GM19239 (cell line): ENCODE measurements around the gene IZUMO2.
"Not testable (repeated sequence)": the region's sequence is repeated elsewhere in the genome, so short reads cannot be mapped to it uniquely, and the experiment has no call there.

ENCODE experiments used
- DNase-seq: peaks from one replicate; pipeline ENCODE4 v3.0.0; 2011; ENCODE audit warnings: low spot score; ENCODE audit not compliant: insufficient read length
- FAIRE-seq: peaks from 2 replicates; lab custom pipeline; 2011; peaks lifted over from hg19 to GRCh38; lab: Jason Lieb, UNC

Gene IZUMO2

GRCh38 chr19:50140118-50140845, 22.8 kb downstream of the IZUMO2 start:
- FAIRE-seq, DNase-seq: not testable (repeated sequence)

- not testable (repeated sequence) for DNase-seq, FAIRE-seq
These were observed 26.3 kb downstream of the IZUMO2 start for GRCh38 chr19:50136603-50137365.

- not testable (repeated sequence) for DNase-seq
These were observed 27.1 kb downstream of the IZUMO2 start for GRCh38 chr19:50135856-50136602.

GRCh38 chr19:50134777-50135719, 28.0 kb downstream of the IZUMO2 start:
- DNase-seq, FAIRE-seq: not testable (repeated sequence)

More at GRCh38 chr19:50135856-50136602, 27.1 kb downstream of the IZUMO2 start:
- FAIRE-seq = not testable (repeated sequence)

GRCh38 chr19:50133518-50134492, 29.3 kb downstream of the IZUMO2 start:
- not testable (repeated sequence) for DNase-seq, FAIRE-seq

- not testable (repeated sequence) for DNase-seq, FAIRE-seq
These were observed 59.1 kb downstream of the IZUMO2 start for GRCh38 chr19:50104012-50104411.

GRCh38 chr19:50103405-50103804, 59.7 kb downstream of the IZUMO2 start:
- not testable (repeated sequence) for FAIRE-seq, DNase-seq
